A549 (cell line): ENCODE results near the gene C11orf58.

ENCODE experiments used
- BHLHE40 ChIP-seq: IDR thresholded peaks from 2 replicates; pipeline ENCODE4 v1.6.1; 2012; ENCODE audit warnings: low read depth, low read length, inconsistent platforms
- CHD2 ChIP-seq: fragments of 150-350 bp; IDR thresholded peaks from 2 replicates; pipeline ENCODE4 v1.6.1; 2014; ENCODE audit warnings: low read length; ENCODE audit not compliant: partially characterized antibody
- CTCF ChIP-seq: fragments of >200 bp; sonication (Bioruptor Twin); formaldehyde crosslinking; IDR thresholded peaks from 3 replicates; pipeline ENCODE4 v1.5.1; 2016
- ESRRA ChIP-seq: fragments of 150-350 bp; IDR thresholded peaks from 2 replicates; pipeline ENCODE4 v1.6.1; 2014; ENCODE audit warnings: mild to moderate bottlenecking, low read length, borderline replicate concordance
- GATA3 ChIP-seq: IDR thresholded peaks from 2 replicates; pipeline ENCODE4 v1.6.1; 2012; ENCODE audit warnings: borderline replicate concordance
- HDAC2 ChIP-seq: fragments of 200-600 bp; sonication (generic); IDR thresholded peaks from 2 replicates; pipeline ENCODE4 v1.6.1; 2016
- HOXA7 ChIP-seq: fragments of 250-450 bp; sonication (Bioruptor Pico); IDR thresholded peaks from 2 replicates; pipeline ENCODE4 v1.5.0; 2020; ENCODE audit warnings: mild to moderate bottlenecking, moderate library complexity
- NFE2L2 ChIP-seq: fragments of 150-350 bp; conservative IDR thresholded peaks from 2 replicates; pipeline ENCODE4 v1.6.1; 2014; ENCODE audit warnings: low read length
- POLR2A ChIP-seq: IDR thresholded peaks from 2 replicates; pipeline ENCODE4 v1.6.1; 2012; ENCODE audit warnings: mild to moderate bottlenecking, low read length
- RNF2 ChIP-seq: fragments of 200-600 bp; sonication (generic); IDR thresholded peaks from 2 replicates; pipeline ENCODE4 v1.6.1; 2016; ENCODE audit warnings: low read depth, mild to moderate bottlenecking, antibody characterized with exemption, moderate library complexity, borderline replicate concordance
- TFCP2L1 ChIP-seq: fragments of 250-450 bp; sonication (Bioruptor Pico); IDR thresholded peaks from 2 replicates; pipeline ENCODE4 v1.5.0; 2021; ENCODE audit warnings: mild to moderate bottlenecking
- ZNF302 ChIP-seq: fragments of 250-450 bp; sonication (Bioruptor Pico); IDR thresholded peaks from 2 replicates; pipeline ENCODE4 v1.9.0; 2021; ENCODE audit warnings: inconsistent platforms, mild to moderate bottlenecking, moderate library complexity

GRCh38 chr11:16744128-16744725 lies 5.8 kb downstream of the C11orf58 start:
- no peak for TF ChIP-seq RNF2
- no peak for TF ChIP-seq POLR2A
- no peak for TF ChIP-seq HOXA7 (CRISPR knock-in tag)
- TF ChIP-seq ESRRA, result no peak
- TF ChIP-seq CTCF, result no peak
- no peak for TF ChIP-seq BHLHE40
- TF ChIP-seq HDAC2, result no peak
- no peak for TF ChIP-seq TFCP2L1 (CRISPR knock-in tag)
- TF ChIP-seq GATA3, result no peak
- no peak for TF ChIP-seq ZNF302
- TF ChIP-seq NFE2L2, result no peak
- TF ChIP-seq CHD2, result no peak
